Measurements from ENCODE around the gene HSPD1.
A peak's percentile ranks its signal among the peaks of the same experiment; 100 is the strongest.

HSPD1 gene

GRCh38 chr2:197499594-197500502 lies at the start of gene HSPD1, which contains the start of gene HSPE1:
TSS of gene HSPD1 (minus strand) at chr2:197499840. CDS start at chr2:197498848, 992 bp downstream.
TSS of gene HSPE1 (plus strand) at chr2:197500379. CDS start at chr2:197500437, 58 bp downstream.
- peak; percentile 98 to 99 for DNase-seq

GRCh38 chr2:197548582-197548981 lies 48.9 kb upstream of the HSPD1 start:
- no peak for DNase-seq

GRCh38 chr2:197547163-197547900 lies 47.7 kb upstream of the HSPD1 start:
- DNase-seq = no peak

- DNase-seq = no peak
Observed at GRCh38 chr2:197543206-197543605, 43.6 kb upstream of the HSPD1 start.

- DNase-seq = no peak
Observed at GRCh38 chr2:197539734-197540133, 40.1 kb upstream of the HSPD1 start.

GRCh38 chr2:197538412-197538811 lies 38.8 kb upstream of the HSPD1 start:
- DNase-seq = no peak

- no peak for DNase-seq
Observed at GRCh38 chr2:197517150-197517549, 17.5 kb upstream of the HSPD1 start.

GRCh38 chr2:197516393-197516761 lies 16.7 kb upstream of the HSPD1 start:
- peak; percentile 13 to 65 for DNase-seq

- peak; percentile 85 to 98 for DNase-seq
Observed at GRCh38 chr2:197515739-197516392, 16.2 kb upstream of the HSPD1 start, which contains the start of gene MOB4. TSS of gene MOB4 (plus strand) at chr2:197516066. CDS start at chr2:197516087, 21 bp downstream.

GRCh38 chr2:197515315-197515738 lies 15.7 kb upstream of the HSPD1 start:
- peak in 1 of 2 experiments; percentile 27 for DNase-seq

- peak in 1 of 2 experiments; percentile 3 for DNase-seq
Observed at GRCh38 chr2:197514754-197515153, 15.1 kb upstream of the HSPD1 start.

GRCh38 chr2:197513915-197514314 lies 14.3 kb upstream of the HSPD1 start:
- no peak for DNase-seq

- no peak for DNase-seq
Observed at GRCh38 chr2:197506658-197507057, 7.0 kb upstream of the HSPD1 start.

GRCh38 chr2:197504512-197504911 lies 4.9 kb upstream of the HSPD1 start:
- DNase-seq = no peak

- DNase-seq = no peak
Observed at GRCh38 chr2:197504000-197504399, 4.4 kb upstream of the HSPD1 start.

GRCh38 chr2:197502685-197503084 lies 3.0 kb upstream of the HSPD1 start:
- DNase-seq = no peak

GRCh38 chr2:197502201-197502600 lies 2.6 kb upstream of the HSPD1 start:
- DNase-seq = no peak

GRCh38 chr2:197500503-197501131 lies 977 bp upstream of the HSPD1 start:
- peak in 1 of 2 experiments; percentile 81 for DNase-seq

GRCh38 chr2:197498937-197499593 lies 575 bp downstream of the HSPD1 start:
- peak; percentile 44 to 72 for DNase-seq

- no peak for DNase-seq
Observed at GRCh38 chr2:197498235-197498936, 1.3 kb downstream of the HSPD1 start.

GRCh38 chr2:197497326-197497725 lies 2.3 kb downstream of the HSPD1 start:
- no peak for DNase-seq

Data from NCI-H526 (cell line).